ENCODE data around the gene DNAJC15. TPM values are rescaled to one million over a fixed set of nuclear protein-coding genes. Genes with fewer than 3 reads are reported as not detected.

Gene DNAJC15
- total RNA-seq, 1 experiment from 2014 or later = 10.8 TPM

DNA sequence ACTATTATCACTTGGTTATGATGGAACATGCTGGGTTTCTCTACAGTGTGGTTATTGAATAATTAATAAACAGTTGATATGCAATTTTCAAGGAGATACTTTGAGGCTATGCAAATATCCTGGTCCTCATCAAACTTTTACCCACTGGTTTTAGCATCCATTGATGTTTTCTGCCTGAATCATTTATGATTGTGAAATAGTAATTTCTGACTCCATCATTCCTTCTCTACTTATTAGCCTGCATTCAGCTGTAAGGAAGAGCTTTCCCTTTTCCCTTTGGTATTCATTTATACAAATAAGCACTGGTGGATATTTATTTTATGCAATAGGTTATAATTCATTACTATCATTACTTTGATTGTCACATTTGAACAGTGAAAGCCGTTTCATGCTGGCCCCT is 13.9 kb upstream of the DNAJC15 start:
- Histone ChIP-seq H3K4me1 (ENCODE audit: control insufficient read depth in 1 of 2, insufficient read depth in 2 of 2, low read length in 2 of 2) (no peaks in the 10 kb centered on the region), H3K9ac (ENCODE audit: low read length) (no peak overlapping the region), H3K9me2 (ENCODE audit: insufficient read depth) (no peaks in the 10 kb centered on the region), H3K4me3 (replicated peaks in 1 of 2; ENCODE audit: low read depth in 1 of 2, low read length in 2 of 2) (no peak overlapping the region), H2AFZ (ENCODE audit: low read depth, low read length, poor library complexity, severe bottlenecking) (no peak overlapping the region), H4K20me1 (ENCODE audit: insufficient read depth) (no peaks in the 10 kb centered on the region), H3K36me3 (ENCODE audit: control insufficient read depth in 1 of 2, insufficient read depth in 2 of 2, low read length in 2 of 2) (no peaks in the 10 kb centered on the region), H3K4me2 (ENCODE audit: low read length) (no peak overlapping the region), H3K27me3 (ENCODE audit: insufficient read depth, low read length) (no peaks in the 10 kb centered on the region), H3K9me3 (ENCODE audit: control insufficient read depth in 1 of 2, insufficient read depth in 1 of 2, low read depth in 1 of 2, low read length in 2 of 2) (no peaks in the 10 kb centered on the region), H3K27ac (ENCODE audit: low read depth, low read length) (no peak overlapping the region), H3K79me2 (ENCODE audit: insufficient read depth, low read length) (no peaks in the 10 kb centered on the region)
- ChIA-PET RAD21 (ENCODE audit: low non-redundant PET in 1 of 2, low total read pairs in 2 of 2, uncharacterized antibody in 2 of 2, unreplicated experiment in 2 of 2) (no interaction called here), CTCF (no interaction called here), POLR2A (no interaction called here)
- no TSS peak for BruUV-seq (replicated peaks)
- intact Hi-C loops (cut with micrococcal nuclease) = no loop called here
- ATAC-seq = no peak
- TF ChIP-seq CEBPB (IDR thresholded peaks at IDR 0.05; ENCODE audit: low read depth) = no peak
- TF ChIP-seq EZH2 (IDR thresholded peaks at IDR 0.05) = no peak
- no peak for TF ChIP-seq RAD21 (IDR thresholded peaks at IDR 0.05; ENCODE audit: low read depth)
- no peak for TF ChIP-seq FOSL1 (IDR thresholded peaks at IDR 0.05; ENCODE audit: low read depth)
- TF ChIP-seq POLR2A (IDR thresholded peaks at IDR 0.05; ENCODE audit: borderline replicate concordance, extremely low read depth, insufficient read depth, insufficient read length) = no peak
- TF ChIP-seq TCF7L2 (IDR thresholded peaks at IDR 0.05; ENCODE audit: borderline replicate concordance, extremely low read depth, insufficient read depth, insufficient read length) = no peak
- no peak for DNase-seq (ENCODE audit: low read depth, low spot score)

DNA sequence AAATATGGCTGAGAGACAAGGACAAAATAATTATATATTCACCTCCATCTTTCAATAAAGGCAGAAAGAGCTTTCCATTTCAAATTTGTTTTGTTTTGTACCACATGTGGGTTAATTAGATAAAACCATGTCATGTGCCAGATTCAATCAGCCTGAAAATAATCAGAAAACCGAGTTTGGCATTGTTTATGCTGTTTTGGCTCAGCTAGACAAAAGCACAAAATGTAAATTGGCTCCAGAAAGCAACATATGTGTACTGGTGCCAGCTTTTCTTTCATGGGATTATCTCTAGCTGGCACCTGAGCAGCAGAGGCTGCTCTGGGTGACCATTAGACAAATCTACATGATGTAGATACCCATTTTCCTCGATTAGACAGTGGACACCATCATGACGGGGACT is 9.2 kb upstream of the DNAJC15 start:
- Histone ChIP-seq H3K9me2 (ENCODE audit: insufficient read depth) (no peaks in the 10 kb centered on the region), H3K9me3 (ENCODE audit: control insufficient read depth in 1 of 2, insufficient read depth in 1 of 2, low read depth in 1 of 2, low read length in 2 of 2) (no peaks in the 10 kb centered on the region), H4K20me1 (ENCODE audit: insufficient read depth) (no peaks in the 10 kb centered on the region), H2AFZ (ENCODE audit: low read depth, low read length, poor library complexity, severe bottlenecking) (no peak overlapping the region), H3K4me2 (ENCODE audit: low read length) (no peak overlapping the region), H3K4me1 (ENCODE audit: control insufficient read depth in 1 of 2, insufficient read depth in 2 of 2, low read length in 2 of 2) (no peaks in the 10 kb centered on the region), H3K36me3 (ENCODE audit: control insufficient read depth in 1 of 2, insufficient read depth in 2 of 2, low read length in 2 of 2) (no peaks in the 10 kb centered on the region), H3K79me2 (ENCODE audit: insufficient read depth, low read length) (no peaks in the 10 kb centered on the region), H3K9ac (ENCODE audit: low read length) (no peak overlapping the region), H3K27ac (ENCODE audit: low read depth, low read length) (no peak overlapping the region), H3K4me3 (replicated peaks in 1 of 2; ENCODE audit: low read depth in 1 of 2, low read length in 2 of 2) (no peak overlapping the region), H3K27me3 (ENCODE audit: insufficient read depth, low read length) (no peaks in the 10 kb centered on the region)
- intact Hi-C loops (cut with micrococcal nuclease) = no loop called here
- RAD21 ChIA-PET (ENCODE audit: low non-redundant PET in 1 of 2, low total read pairs in 2 of 2, uncharacterized antibody in 2 of 2, unreplicated experiment in 2 of 2) = no interaction called here
- TF ChIP-seq YY1 (IDR thresholded peaks at IDR 0.05; ENCODE audit: extremely low read depth, insufficient replicate concordance, low read depth, low read length) (no peak), CEBPB (IDR thresholded peaks at IDR 0.05; ENCODE audit: low read depth) (no peak)
- TF ChIP-seq, protein P1, sequence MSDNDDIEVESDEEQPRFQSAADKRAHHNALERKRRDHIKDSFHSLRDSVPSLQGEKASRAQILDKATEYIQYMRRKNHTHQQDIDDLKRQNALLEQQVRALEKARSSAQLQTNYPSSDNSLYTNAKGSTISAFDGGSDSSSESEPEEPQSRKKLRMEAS (IDR thresholded peaks at IDR 0.05) = no peak
- TF ChIP-seq, protein P2, sequence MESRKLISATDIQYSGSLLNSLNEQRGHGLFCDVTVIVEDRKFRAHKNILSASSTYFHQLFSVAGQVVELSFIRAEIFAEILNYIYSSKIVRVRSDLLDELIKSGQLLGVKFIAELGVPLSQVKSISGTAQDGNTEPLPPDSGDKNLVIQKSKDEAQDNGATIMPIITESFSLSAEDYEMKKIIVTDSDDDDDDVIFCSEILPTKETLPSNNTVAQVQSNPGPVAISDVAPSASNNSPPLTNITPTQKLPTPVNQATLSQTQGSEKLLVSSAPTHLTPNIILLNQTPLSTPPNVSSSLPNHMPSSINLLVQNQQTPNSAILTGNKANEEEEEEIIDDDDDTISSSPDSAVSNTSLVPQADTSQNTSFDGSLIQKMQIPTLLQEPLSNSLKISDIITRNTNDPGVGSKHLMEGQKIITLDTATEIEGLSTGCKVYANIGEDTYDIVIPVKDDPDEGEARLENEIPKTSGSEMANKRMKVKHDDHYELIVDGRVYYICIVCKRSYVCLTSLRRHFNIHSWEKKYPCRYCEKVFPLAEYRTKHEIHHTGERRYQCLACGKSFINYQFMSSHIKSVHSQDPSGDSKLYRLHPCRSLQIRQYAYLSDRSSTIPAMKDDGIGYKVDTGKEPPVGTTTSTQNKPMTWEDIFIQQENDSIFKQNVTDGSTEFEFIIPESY (IDR thresholded peaks at IDR 0.05; ENCODE audit: extremely low read depth, insufficient replicate concordance, low read length) = no peak
- CTCF ChIA-PET = no interaction called here
- POLR2A ChIA-PET = no interaction called here
- BruUV-seq (replicated peaks) = no TSS peak
- ATAC-seq (no peak), DNase-seq (ENCODE audit: low read depth, low spot score) (no peak)

Measured in HCT116 (cell line).